Hindlimb muscle (tissue), 1 donor: ENCODE measurements around the gene KCNK3. TPM values are rescaled to one million over a fixed set of nuclear protein-coding genes. Genes with fewer than 3 reads are reported as not detected.
A peak's percentile ranks its signal among the peaks of the same experiment; 100 is the strongest.
"Not testable (repeated sequence)": the region's sequence is repeated elsewhere in the genome, so short reads cannot be mapped to it uniquely, and the experiment has no call there.

ENCODE experiments used
- DNase-seq: peaks from one replicate; pipeline ENCODE4 v3.0.0-alpha.2; 2013
- polyA plus RNA-seq: library from polyadenylated mRNA; unstranded; fragments of 120-200 nt; gene quantifications from one replicate; pipeline ENCODE4 v1.2.1, GENCODE V29; 2013; ENCODE audit not compliant: insufficient read length

KCNK3 gene
- polyA plus RNA-seq, 1 donor, result 1.5 TPM

DNA sequence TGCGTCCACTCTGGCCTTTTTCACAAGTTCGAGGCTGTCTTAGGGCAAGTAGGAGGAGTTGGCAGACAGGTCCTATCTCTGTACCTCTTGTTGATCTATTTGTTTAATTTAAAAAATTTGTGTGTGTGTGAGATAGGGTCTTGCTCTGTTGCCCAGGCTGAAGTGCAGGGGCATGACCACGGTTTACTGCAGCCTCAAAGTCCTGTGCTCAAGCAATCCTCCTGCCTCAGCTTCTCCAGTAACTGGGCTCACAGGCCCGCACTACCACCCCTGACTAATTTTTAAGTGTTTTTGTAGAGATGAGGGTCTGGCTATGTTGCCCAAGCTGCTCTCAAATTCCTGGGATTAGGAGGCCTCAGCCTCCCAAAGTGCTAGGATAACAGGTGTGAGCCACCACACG, 67.3 kb downstream of the KCNK3 start:
- no peak for DNase-seq

DNA sequence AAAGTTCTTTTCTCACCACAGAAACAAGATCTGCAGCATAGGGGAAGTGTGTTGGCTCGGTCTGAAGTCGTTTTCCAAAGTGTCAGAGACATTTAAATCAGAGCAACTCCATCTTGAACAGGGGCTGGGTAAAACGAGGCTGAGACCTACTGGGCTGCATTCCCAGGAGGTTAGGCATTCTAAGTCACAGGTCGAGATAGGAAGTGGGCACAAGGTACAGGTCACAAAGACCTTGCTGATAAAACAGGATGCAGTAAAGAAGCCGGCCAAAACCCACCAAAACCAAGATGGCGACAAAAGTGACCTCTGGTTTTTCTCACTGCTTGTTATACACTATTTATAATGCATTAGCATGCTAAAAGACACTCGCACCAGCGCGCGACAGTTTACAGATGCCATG, 68.5 kb downstream of the KCNK3 start:
- not testable (repeated sequence) for DNase-seq

DNA sequence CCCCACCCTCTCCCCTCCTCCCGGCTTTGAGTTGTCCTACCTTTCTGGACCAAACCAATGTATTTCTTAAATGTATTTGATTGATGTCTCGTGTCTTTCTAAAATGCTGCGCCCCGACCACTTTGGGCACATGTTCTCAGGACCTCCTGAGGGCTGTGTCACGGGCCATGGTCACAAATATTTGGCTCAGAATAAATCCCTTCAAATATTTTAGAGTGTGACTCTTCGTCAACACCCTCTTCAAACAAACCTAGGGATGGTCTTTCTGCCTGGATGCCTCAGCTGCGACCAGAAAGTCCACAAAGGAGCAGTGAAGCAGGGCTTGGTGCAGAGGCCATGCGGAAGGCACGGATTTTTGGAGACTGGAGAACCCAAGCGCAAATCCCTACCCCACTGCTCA, 70.5 kb downstream of the KCNK3 start:
- no peak for DNase-seq

DNA sequence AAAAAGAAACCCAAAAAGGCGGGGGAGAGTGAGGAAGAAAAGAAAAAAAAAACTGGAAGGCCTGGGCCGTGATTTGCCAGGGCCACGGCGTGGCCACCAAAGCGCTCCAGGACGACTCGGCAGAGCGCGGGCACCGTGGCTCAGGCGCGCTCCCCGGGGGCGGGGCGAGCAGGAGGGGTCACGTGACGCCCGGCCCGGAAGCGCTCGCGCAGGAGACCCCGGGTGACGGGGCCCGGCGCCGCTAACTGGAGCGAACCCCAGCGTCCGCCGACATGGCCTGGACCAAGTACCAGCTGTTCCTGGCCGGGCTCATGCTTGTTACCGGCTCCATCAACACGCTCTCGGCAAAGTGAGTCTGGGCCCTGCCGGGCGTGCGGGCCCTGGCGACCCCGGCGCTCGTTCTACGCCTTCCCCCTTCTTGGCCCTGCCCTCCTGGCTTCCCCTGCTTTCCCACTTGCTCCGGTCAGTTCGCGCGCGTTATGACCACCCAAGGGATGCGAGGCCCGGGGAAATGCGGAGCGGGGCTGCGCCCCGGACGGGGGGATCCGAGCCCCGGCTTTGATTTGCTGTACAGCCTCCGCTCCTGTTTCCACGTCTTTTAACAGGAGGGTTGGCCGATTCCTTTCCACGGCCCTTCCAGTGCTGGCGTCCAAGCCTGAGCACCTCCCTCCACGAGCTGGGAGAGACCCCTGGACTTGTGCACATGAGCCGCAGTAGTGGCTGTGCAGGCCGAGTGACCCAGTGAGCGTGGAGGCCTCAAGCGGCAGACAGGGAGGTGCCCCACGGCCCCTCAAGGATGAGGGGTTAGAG, 71.8 kb downstream of the KCNK3 start, which contains the start of gene SLC35F6:
Gene SLC35F6, plus strand, starts transcription at position 207 of the 810 bp plus-strand sequence. Its CDS starts 66 bp downstream, at position 273.
- DNase-seq, result peak; percentile 89

DNA sequence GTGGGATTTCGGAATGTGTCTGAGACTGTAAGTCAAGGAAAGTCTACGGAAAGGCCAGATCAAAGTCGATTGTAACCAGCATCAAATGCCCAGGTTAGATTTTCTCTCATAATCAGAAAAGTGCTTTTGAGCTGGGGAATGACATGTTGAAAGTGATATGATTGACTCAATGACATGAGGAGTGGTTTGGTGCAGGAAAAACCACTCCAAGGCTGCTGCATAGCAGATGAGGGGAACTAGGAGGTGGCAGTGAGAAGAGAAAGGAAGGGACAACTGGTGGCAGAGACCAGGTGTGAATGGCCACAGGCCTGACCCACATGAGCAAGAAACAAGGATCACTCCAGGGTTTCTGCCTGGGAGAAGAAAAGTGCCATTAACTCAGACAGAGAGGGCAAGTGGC, 72.4 kb downstream of the KCNK3 start:
- DNase-seq, result no peak

DNA sequence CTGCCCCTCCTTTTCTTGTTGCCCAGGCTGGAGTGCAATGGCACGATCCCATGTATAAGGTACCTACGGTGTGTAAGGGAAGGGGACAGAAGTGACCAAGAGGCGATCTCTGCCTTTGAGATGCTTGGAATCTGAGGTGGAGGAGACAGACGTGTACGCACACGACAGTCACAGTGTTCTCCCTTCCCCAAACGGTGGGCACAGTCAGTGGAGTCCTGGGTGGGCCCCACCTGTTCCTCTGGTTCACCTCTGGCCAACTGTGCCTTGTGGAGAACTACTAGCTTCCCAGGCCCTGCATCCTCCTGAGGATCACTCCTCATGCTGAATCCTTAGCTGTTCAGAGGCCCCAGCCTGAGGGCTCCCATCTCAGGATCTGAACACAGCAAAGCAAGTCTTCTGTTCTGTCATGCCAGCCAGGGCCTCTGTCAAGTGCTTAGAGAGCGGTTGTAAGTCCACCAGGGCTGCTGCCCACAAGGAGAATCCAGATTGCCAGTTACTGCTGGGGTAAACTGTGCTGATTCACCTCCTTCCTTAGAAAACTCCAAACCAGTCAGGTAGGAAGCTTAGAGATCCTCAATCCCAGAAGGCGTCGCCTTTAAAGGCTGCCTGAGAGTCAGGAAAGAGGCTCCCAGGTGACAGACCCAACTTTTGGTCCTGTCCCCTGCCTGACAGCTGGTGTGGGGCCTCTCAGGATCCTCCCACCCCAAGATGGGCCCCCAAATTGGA, 73.1 kb downstream of the KCNK3 start:
- no peak for DNase-seq

DNA sequence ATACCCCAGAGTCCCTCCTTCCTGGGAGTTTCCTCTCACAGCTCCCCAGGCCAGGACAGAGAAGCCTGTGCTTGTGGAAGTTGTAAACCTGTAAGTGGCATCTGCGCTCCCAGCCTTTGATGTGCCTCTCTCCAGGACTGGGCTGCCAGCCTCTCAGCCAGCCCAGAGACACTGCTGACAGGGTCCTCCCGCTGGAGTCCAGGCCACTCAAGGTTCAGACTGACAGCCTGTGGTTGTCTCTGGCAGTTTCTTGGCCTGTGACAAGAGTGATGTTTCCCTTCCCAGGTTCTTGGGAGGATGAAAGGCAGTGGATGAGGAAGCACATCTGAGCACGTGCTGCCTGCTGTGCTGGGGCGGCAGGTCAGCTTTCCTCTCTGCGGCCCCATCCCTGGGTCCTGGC, 74.6 kb downstream of the KCNK3 start:
- no peak for DNase-seq

DNA sequence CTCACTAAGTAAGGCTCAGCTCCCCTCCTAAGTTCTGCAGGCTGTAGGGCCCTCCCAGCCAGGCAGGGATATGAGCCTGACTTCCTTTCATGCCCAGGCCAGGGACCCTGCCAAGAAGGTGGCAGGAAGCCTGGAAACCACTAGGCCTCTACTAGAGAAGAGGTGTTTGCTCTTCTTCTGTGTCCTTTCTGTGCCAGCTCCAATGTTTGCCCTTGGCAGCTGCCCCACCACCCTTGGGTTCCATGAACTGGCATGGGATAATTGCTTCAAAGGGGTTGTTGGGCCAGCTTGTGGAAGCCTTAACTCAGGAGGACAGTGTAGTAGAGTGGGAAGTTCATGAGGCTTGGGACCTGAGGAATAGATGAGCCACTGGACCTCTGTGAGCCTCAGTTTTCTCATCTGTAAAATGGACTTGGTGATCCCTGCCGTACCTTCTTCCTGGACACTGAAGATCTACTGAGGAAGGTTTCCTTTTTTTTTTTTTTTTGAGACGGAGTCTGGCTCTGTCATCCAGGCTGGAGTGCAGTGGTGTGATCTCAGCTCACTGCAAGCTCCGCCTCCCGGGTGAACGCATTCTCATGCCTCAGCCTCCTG, 75.5 kb downstream of the KCNK3 start:
- no peak for DNase-seq

DNA sequence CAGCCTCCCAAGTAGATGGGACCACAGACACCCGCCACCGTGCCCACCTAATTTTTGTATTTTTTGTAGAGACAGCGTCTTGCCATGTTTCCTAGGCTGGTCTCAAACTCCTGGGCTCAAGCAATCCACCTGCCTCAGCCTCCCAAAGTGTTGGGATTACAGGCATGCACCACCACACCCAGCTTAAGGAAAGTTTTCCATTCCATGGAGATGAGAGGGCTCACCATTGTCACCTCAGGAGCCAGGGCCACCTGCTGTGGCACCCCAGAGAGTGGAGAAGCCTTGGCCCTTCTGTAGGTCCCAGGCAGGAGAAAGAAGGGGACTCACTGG, 76.2 kb downstream of the KCNK3 start:
- no peak for DNase-seq

DNA sequence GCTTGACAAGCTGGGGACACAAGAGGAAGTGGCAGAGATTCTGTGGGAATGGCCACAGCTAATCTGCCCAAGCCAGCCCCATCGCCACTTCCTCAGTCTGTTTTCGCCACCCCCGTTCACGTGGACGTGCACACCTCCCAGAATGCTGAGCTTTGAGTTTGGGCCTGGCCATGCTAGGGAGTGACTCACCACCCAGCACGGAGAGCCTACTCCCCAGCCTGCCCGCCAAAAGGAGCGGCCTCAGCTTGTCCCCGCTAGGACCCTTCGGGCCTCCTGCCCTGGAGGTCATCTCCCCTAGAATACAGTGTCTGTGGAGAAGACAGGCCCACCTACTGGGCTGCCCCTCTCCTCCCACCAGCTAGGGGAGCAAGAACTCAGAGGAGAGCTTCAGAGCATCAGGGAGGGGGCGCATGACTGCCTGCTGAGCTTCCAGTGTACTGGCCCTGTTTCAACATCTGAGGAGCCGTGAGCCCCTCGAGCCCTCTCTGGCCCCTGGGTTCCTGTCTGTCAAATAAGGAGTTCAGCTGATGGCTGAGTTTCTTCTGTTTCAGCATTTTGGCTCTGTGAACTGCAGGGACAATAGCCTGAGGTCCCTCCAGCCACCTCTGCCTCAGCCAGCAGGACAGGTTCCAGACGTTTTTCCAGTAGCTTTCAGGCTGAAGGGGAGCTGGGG, 76.7 kb downstream of the KCNK3 start:
- DNase-seq, result peak; percentile 41

DNA sequence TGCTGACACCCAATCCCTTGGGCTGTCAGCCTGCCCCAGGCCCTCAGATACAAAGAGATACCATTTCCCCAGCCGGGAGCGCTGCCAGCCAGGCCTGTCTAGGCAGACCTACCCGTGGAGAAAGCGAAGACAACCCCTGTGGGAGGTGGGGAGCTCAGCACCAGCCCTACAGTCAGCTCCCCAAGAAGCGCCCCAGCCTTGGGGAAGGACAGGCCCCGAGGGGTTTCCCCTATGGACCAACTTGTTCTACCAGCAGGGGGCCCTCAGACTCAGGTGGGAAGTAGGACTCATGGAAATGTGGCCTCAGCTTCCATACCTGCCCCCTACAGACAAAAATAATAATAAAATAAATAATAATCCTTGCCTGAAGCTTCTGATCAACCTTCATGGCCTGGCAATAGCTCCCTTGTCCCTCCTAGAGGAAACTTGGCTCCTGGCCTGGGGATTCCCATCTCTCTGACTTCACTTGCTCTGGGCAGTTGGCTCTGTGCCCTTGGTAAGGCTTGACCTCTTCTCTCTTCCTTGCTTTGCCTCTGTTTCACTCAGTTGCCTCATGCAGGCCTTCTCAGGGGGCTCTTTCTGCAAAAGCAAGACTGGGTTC, 78.6 kb downstream of the KCNK3 start:
- DNase-seq, result no peak

DNA sequence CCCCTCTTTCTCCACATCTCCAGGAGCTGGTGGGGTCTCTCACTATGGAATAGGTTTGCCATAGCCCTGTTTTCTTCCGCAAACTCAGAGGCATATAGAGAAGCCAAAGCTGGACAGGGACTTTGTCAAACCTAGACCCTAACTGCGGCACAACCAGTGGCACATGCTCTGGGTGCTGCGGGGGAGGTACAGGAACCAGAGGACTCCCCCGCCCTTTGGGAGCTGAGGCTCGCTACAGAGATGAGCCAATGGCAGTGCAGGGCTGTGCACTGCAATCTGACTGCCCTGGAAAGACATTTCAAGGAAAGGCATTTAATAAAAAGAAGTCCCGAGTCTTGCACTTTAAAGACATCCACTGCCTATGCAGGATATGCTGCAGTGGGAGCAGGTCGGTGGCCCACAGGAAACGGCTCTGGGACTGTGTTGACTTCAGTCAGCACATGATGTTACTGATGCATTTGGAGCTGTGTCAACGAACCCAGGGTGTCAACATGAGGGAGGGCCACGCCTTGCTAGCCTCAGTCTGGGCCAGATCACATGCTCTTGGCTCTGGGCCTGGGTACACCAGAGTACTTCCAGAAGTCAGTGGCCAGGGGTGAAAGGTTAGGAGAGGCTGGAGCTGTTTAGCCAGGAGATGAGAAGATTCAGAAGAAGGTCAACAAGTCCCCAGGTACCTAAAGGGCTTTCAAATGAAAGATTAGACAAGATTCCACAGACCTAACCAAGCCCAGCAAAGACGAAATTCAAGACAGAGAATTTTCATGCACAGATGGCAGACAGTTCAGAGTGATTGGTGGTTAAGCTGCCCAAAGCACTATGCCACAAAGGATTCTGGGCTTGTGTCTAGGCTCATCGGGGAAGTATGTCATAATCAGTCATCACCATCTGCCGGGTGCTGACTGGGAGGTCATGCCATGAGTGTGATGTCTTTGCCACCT, 79.8 kb downstream of the KCNK3 start:
- DNase-seq, result peak; percentile 54

DNA sequence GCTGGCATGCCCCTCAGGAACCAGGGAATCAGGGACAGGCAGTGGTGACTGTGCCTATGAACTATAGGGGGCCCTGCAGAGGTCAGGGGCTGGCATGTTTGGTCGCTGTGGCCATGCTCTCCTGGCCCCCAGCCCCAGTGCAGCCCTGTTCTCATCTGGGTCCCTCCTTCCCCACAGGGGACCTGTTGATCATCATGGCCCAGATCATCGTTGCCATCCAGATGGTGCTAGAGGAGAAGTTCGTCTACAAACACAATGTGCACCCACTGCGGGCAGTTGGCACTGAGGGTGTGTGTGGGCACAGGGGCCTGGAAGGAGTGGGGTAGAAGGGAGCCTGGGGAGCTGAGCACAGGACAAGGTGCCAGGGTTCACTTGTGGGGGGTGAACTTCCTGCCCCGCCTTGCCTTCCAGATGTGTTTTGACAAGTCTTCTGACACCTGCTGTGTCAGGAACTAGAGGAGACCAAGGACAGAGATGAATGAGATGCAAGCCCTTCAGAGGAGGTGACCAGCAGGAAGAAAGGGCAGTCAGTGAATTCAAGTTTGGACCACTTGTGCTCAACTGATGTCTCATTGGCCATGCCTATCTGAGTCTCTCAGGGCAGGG, 83.8 kb downstream of the KCNK3 start:
- no peak for DNase-seq

DNA sequence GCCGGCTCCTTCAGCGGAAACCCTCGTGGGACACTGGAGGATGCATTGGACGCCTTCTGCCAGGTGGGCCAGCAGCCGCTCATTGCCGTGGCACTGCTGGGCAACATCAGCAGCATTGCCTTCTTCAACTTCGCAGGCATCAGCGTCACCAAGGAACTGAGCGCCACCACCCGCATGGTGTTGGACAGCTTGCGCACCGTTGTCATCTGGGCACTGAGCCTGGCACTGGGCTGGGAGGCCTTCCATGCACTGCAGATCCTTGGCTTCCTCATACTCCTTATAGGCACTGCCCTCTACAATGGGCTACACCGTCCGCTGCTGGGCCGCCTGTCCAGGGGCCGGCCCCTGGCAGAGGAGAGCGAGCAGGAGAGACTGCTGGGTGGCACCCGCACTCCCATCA, 85.6 kb downstream of the KCNK3 start:
- no peak for DNase-seq

DNA sequence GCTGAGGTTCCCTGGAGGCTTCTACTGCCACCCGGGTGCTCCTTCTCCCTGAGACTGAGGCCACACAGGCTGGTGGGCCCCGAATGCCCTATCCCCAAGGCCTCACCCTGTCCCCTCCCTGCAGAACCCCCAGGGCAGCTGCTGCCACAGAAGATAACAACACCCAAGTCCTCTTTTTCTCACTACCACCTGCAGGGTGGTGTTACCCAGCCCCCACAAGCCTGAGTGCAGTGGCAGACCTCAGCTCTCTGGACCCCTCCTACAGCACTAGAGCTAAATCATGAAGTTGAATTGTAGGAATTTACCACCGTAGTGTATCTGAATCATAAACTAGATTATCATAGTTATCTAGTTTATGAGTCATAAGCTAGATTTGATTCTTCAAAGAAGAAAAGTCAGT, 86.0 kb downstream of the KCNK3 start:
- DNase-seq, result no peak

DNA sequence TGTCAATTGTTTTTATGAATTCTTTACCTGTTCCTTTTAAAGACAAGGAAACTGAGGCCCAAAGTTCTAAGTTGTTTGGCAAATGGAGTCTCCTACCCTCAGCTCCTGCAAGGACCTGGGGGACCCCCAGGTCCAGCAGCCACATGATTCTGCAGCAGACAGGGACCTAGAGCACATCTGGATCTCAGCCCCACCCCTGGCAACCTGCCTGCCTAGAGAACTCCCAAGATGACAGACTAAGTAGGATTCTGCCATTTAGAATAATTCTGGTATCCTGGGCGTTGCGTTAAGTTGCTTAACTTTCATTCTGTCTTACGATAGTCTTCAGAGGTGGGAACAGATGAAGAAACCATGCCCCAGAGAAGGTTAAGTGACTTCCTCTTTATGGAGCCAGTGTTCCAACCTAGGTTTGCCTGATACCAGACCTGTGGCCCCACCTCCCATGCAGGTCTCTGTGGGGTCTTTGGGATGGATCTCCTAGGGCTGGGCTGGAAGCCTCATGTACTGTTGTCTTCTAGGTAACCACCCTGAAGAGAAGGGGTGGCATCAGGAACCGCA, 87.8 kb downstream of the KCNK3 start:
- DNase-seq, result no peak
